ENCODE measurements around the gene ZSCAN22.
"Not testable (repeated sequence)": the region's sequence is repeated elsewhere in the genome, so short reads cannot be mapped to it uniquely, and the experiment has no call there.

Gene ZSCAN22

DNA sequence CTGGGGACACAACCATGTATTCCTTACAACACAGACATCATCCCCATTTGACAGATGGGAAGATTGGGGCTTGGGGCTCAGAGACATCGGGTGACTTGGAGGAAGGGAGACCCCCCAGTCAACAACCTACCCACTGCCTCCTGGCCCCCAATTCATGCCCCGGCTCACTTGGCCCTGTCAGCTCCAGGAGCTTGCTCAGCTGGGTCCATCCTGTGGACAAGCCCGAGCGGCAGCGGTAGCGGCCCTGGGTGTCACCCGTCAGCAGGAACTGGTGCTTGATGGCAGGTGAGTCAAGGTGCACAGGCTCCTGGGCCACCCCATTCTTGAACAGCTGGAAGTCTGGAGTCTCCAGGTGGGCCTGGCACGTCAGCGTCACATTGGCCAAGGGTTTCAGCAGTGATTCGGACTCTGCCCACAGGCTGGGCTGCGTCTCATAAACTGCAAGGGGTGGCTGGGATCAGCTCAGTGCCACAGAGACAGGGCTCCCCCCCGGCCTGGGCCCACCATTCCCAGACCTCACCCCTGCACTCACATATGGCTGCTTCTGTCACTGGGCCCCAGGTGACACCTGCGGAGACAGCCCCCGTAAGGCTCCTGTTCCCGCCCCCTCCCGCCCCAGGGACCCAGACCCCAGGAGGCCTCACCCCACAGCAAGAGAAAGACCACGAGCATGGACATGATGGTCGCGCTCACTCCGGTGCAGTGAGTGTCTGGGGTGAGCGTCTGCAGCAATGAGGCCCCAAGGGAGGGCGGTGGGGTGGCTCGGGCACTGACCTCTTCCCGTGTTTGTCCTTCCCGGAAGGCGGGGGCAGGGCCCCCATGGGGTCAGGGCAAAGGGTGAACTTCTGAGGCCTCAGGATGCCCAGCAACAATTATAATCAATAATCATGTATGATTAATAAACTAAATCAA is 26.2 kb downstream of the ZSCAN22 start, which contains the start of gene A1BG:
Gene A1BG, minus strand, starts transcription at position 733 of the 912 bp plus-strand sequence. Its CDS starts 55 bp downstream, at position 678.
- no peak for DNase-seq

GRCh38 chr19:58353717-58354477 is 27.1 kb downstream of the ZSCAN22 start:
- no peak for DNase-seq

- DNase-seq = no peak
Observed at GRCh38 chr19:58354478-58355030, 27.8 kb downstream of the ZSCAN22 start.

DNA sequence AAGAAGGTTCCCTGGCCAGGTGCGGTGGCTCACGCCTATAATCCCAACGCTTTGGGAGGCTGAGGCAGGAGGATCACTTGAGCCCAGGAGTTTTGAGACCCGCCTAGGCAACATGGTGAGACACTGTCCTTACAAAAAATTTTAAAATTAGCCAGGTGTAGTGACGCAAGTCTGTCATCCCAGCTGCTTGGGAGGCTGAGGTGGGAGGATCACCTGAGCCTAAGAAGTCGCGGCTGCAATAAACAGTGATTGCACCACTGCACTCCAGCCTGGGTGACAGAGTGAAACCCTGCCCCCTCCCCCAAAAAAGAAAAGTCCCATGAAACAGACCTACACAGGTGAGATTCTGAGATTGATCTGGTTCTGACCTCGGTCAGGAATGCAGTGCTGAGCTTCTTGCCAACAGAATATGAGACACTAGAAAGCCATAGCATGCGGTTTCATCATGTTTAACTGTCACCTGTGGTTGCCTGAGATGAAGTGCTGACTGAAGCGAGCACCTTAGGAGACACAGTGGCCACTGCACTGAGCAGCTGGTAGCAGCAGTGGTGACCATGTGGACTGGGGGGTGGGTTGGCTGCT is 28.5 kb downstream of the ZSCAN22 start:
- no peak for DNase-seq

GRCh38 chr19:58355908-58356765 is 29.3 kb downstream of the ZSCAN22 start:
- DNase-seq = no peak

DNA sequence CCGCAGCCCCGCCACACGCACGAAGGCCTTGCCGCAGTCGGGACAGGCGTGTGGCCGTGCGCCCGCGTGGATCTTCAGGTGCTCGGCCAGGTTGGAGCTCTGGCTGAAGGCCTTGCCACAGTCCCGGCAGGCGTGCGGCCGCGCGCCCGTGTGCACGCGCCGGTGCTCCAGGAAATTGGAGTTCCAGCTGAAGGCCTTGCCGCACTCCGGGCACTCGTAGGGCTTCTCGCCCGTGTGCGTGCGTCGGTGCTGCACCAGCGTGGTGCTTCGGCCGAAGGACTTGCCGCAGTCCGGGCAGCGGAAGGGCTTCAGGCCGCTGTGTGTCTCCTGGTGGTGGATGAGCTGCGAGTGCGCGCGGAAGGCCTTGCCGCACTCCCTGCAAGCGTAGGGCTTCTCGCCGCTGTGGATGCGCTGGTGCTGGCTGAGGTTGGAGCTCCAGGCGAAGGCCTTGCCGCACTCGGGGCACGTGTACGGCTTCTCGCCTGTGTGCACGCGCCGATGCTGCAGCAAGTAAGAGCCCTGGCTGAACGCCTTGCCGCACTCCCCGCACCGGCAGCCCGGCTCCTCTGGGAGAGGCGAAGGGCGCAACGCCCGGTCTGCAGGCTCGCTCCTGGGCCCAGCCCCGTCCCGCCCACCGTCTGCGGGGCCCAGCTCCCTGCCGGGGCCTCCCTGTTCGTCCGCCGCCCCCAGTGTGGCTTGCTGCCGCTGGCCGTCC is 30.1 kb downstream of the ZSCAN22 start:
- DNase-seq = no peak

GRCh38 chr19:58357481-58358145 is 30.8 kb downstream of the ZSCAN22 start:
- DNase-seq = no peak

- peak; percentile 59 to 64 for DNase-seq
Observed at GRCh38 chr19:58361900-58362271, 35.1 kb downstream of the ZSCAN22 start.

GRCh38 chr19:58362272-58362994 is 35.6 kb downstream of the ZSCAN22 start, which contains the start of gene ZNF497:
Gene ZNF497 (minus strand): TSS chr19:58362751. CDS start chr19:58357635, 5,116 bp downstream.
- DNase-seq = peak; percentile 96 to 99

GRCh38 chr19:58364146-58364545 is 37.4 kb downstream of the ZSCAN22 start:
- DNase-seq = no peak

- no peak for DNase-seq
Observed at GRCh38 chr19:58366585-58367430, 40.0 kb downstream of the ZSCAN22 start.

- DNase-seq = no peak
Observed at GRCh38 chr19:58367698-58368454, 41.1 kb downstream of the ZSCAN22 start.

DNA sequence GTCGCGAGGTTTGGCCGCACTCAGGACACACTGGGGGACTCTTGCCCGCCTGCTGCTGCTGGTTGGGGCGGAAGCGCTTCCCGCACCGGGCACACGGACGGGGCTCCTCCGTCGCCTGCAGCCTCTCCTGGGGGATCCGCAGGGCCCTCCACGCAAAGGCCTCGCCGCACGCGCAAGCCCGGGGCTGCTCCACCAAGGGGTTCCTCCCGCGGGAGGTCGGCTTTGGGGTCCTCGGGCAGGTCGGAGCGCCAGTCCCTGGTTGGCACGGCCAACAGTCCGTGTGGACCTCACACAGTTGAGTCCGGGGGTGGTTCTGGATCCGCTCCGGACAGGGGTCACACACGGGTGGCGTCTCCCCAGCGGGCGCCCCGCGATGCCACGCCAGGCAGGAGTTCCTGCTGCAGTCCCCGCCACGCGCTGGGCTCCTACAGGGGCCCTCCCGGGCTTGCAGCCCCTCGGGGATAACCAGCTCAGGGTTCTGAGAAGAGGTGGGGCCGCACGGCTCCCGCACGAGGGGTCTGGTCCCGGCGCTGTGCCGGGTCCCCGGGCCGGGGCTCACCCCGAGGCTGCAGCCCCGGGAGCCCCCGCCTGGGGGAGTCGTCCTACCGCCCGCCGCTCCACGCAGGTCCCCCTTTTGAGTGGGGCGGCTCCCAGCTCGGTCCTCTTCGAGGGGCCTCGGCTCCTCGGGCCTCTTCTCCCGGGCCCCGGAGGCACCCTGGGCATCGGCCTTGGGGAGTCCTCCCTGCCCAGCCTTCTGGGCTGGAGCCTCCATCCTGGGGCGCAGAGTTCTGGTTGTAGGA is 42.0 kb downstream of the ZSCAN22 start:
- no peak for DNase-seq

DNA sequence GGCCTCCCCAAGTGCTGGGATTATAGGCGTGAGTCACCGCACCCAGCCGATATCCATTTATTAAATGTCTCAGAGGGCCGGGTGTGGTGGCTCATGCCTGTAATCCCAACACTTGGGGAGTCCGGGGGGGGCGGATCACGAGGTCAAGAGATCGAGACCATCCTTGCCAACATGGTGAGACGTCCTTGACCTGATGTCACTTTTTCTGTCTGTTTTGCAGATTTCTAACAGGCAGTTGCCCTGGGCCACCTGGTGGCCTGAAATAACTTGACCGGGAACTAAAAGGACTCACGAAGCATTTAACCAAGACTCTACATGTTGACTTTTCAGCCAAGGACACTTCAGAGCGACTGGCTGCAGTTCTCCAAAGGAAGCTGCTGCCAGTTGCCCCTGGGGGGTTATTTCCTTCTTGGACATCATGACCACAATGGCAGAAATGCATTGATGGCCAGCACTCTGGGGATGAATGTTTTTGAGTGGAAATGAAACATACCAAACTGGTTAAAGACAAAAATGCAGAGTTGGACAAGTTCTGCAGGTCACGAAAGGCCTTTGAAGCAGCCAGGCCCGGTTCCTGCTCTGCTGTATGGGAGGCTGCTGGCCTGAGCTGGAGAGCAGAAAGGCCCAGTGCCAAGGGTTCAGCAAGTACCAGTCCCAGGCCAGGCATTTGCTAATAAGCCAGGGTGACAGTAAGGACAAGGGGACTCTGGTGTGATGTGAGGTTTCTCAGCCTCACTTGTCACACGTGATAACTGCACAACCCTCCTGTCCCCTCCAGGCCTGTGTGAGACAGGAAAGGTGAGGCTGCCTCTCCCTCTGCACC is 45.7 kb downstream of the ZSCAN22 start:
- no peak for DNase-seq

DNA sequence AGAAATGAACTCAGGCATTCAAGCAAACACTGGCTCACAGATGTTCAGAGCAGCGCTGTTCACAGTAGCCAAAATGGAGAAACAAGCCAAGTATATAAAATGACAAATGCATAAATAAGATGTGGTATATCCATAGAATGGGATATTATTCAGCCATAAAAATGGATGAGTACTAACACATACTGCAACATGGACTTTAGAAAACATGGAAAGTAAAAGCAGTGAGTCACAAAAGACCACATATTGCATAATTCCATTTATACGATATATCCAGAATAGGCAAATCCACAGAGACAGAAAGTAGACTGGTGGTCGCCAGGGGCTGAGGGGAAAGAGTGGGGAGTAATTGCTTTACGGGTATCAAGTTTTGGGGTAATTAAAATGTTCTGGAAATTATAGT is 47.4 kb downstream of the ZSCAN22 start:
- DNase-seq = no peak

DNA sequence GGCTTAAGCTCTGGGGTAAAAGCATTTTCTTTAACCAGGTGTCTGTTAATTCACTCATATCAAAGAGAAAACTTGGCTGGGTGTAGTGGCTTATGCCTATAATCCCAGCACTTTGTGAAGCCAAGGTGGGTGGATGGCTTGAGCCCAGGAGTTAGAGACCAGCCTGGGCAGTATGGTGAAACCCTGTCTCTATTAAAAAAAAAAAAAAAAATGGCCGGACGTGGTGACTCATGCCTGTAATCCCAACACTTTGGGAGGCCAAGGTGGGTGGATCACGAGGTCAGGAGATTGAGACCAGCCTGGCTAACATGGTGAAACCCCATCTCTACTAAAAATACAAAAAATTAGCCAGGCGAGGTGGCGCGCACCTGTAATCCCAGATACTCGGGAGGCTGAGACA is 49.9 kb downstream of the ZSCAN22 start:
- not testable (repeated sequence) for DNase-seq

DNA sequence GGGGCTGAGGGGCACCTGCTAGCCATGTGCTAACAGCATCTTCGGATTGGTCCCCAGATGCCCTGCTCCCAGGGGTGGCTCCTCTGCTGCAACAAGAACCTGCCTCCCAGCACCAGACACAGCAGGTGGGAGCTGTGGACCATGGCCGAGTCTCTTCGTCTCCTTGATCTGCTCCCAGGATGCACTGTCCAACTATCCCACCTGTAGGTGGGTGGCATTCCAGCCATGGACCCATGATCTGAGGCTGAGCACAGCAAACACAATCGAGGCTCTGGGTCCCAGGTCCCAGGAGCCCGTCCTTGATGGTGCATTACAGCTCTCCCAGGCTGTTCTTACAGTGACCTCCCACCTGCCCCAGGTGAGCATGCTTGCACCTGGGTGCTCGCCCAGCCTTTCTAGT is 52.5 kb downstream of the ZSCAN22 start:
- no peak for DNase-seq
